GM23248 (cell line): ENCODE data around the gene TSPAN9. TPM values are rescaled to one million over a fixed set of nuclear protein-coding genes. Genes with fewer than 3 reads are reported as not detected.

Experiments used
- DNase-seq: peaks from one replicate; pipeline ENCODE4 v3.0.0-alpha.2; 2015
- H2AFZ ChIP-seq: fragments of 200-600 bp; sonication (generic); 2 replicates; pipeline ENCODE4 v1.6.1; 2016; ENCODE audit warnings: antibody characterized with exemption
- H3F3A ChIP-seq: fragments of 200-600 bp; sonication (generic); 2 replicates; pipeline ENCODE4 v1.6.1; 2016; ENCODE audit warnings: mild to moderate bottlenecking, antibody characterized with exemption, mixed run types; ENCODE audit not compliant: insufficient read depth
- H3K27ac ChIP-seq: fragments of 200-600 bp; sonication (generic); 2 replicates; pipeline ENCODE4 v1.5.1; 2016; ENCODE audit warnings: mild to moderate bottlenecking
- H3K27me3 ChIP-seq: fragments of 200-600 bp; sonication (generic); replicated peaks from 2 replicates; pipeline ENCODE4 v1.6.1; 2016; ENCODE audit warnings: mild to moderate bottlenecking; ENCODE audit not compliant: insufficient read depth
- H3K36me3 ChIP-seq: fragments of 200-600 bp; sonication (generic); 2 replicates; pipeline ENCODE4 v1.6.1; 2016; ENCODE audit warnings: low read depth, mild to moderate bottlenecking
- H3K4me1 ChIP-seq: fragments of 200-600 bp; sonication (generic); 2 replicates; pipeline ENCODE4 v1.6.1; 2016; ENCODE audit warnings: mild to moderate bottlenecking; ENCODE audit not compliant: insufficient read depth
- H3K4me2 ChIP-seq: fragments of 200-600 bp; sonication (generic); one replicate; pipeline ENCODE4 v1.6.1; 2016; ENCODE audit warnings: mild to moderate bottlenecking; ENCODE audit not compliant: unreplicated experiment
- H3K4me3 ChIP-seq: fragments of 200-600 bp; sonication (generic); 2 replicates; pipeline ENCODE4 v1.5.1; 2016; ENCODE audit warnings: mild to moderate bottlenecking
- H3K79me2 ChIP-seq: fragments of 200-600 bp; sonication (generic); 2 replicates; pipeline ENCODE4 v1.6.1; 2016; ENCODE audit warnings: mild to moderate bottlenecking; ENCODE audit not compliant: insufficient read depth
- H3K9ac ChIP-seq: fragments of 200-600 bp; sonication (generic); 2 replicates; pipeline ENCODE4 v1.6.1; 2016; ENCODE audit warnings: mild to moderate bottlenecking
- H3K9me2 ChIP-seq: fragments of 200-600 bp; sonication (generic); 2 replicates; pipeline ENCODE4 v1.6.1; 2016; ENCODE audit warnings: mixed run types, mild to moderate bottlenecking, moderate library complexity; ENCODE audit not compliant: insufficient read depth
- H3K9me3 ChIP-seq: fragments of 200-600 bp; sonication (generic); one replicate; pipeline ENCODE4 v1.6.1; 2017; ENCODE audit warnings: low read depth
- H4K20me1 ChIP-seq: fragments of 200-600 bp; sonication (generic); 2 replicates; pipeline ENCODE4 v1.6.0; 2016; ENCODE audit not compliant: insufficient read depth
- EZH2 ChIP-seq: fragments of 200-600 bp; sonication (generic); IDR thresholded peaks from 2 replicates; pipeline ENCODE4 v1.6.1; 2018; ENCODE audit warnings: antibody characterized with exemption, mild to moderate bottlenecking; ENCODE audit not compliant: insufficient read depth, poor library complexity, severe bottlenecking
- EZH2phosphoT487 ChIP-seq: fragments of 200-600 bp; sonication (generic); IDR thresholded peaks from 2 replicates; pipeline ENCODE4 v1.6.1; 2018; ENCODE audit warnings: antibody characterized with exemption, moderate library complexity, mild to moderate bottlenecking, low read depth; ENCODE audit not compliant: insufficient read depth
- WGBS, 2 experiments: methylation state at CpG; one replicate each; pipeline ENCODE4 v1.1.6; 2015 to 2017; ENCODE audit warnings: low lambda C conversion rate in 2 of 2, low coverage in 1 of 2; ENCODE audit errors: missing lambda C conversion rate in 2 of 2; 5-methylcytosine and 5-hydroxymethylcytosine counted together
- in situ Hi-C: fragments of 300-500 bp; cut with MboI; formaldehyde crosslinking; loops from 2 replicates; pipeline ENCODE4 v1.15.0; 2020
- polyA plus RNA-seq: library from polyadenylated mRNA; unstranded; fragments of >200 nt; fragmentation: Nextera tagmentation; extraction: Ambion mirVana; gene quantifications from 2 replicates; pipeline ENCODE4 v1.2.1, GENCODE V29; 2016
- total RNA-seq: library from RNA; depleted of rRNA; stranded (reverse); fragments of >200 nt; shearing (Covaris generic); gene quantifications from 2 replicates; pipeline ENCODE4 v1.2.3, GENCODE V29; 2014

The TSPAN9 gene
- total and polyA plus RNA-seq, 2 experiments from 2014 or later: 9.5 to 14.4 TPM

DNA sequence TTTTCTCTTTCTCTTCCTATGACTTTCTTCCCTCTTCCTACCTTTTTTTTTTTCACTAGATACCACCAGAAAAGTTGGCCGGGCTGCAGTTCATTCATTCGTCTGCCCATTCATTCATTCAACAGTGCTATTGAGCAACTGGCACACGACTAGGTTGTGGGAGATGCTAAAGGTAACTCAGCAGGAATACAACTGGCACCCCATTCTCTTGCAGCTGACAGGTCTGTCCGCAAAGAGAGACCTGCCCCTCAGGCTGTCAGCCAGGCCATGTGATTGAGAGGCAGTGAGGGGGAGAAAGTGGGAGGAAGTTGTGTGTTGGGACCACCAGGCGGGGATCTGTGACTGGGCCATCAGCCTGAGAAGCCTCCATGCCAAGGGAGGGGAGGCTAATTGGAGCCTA lies 105.2 kb downstream of the TSPAN9 start:
- Histone ChIP-seq H3K9me2 (no peaks in the 10 kb centered on the region), H3K4me3 (no peak overlapping the region), H3K9me3 (no peaks in the 10 kb centered on the region), H3K36me3 (no peaks in the 10 kb centered on the region), H3K27ac (no peak overlapping the region), H3K4me2 (no peak overlapping the region), H4K20me1 (no peaks in the 10 kb centered on the region), H2AFZ (no peak overlapping the region), H3F3A (no peaks in the 10 kb centered on the region), H3K79me2 (no peaks in the 10 kb centered on the region), H3K27me3 (no peaks in the 10 kb centered on the region), H3K9ac (no peak overlapping the region), H3K4me1 (no peaks in the 10 kb centered on the region)
- no peak for DNase-seq
- in situ Hi-C loops: no loop called here
- TF ChIP-seq EZH2: no peak
- TF ChIP-seq EZH2phosphoT487: no peak
- 75 to 78% methylated on average over 5 of the region's 5 CpGs for WGBS, 2 experiments

DNA sequence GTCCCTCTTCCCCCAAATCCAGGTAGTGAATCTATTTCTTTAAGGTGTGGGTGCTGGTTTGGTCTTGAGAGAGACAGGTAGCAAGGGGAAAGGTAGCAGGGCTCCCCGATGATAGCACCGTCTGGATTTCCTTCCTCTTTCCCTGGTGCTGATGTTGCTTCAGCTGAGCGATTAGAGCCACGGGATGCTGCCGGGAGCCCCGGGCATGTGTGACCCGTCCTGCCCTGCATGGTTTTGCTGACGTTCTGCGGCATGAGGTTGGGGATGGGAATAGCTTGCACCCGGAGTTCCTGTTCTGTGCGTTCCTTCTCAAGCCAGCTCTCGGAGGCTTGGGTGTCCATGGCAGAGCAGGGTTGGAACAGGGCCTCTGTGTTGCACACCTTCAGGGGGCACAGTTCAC lies 107.3 kb downstream of the TSPAN9 start:
- no peaks in the 10 kb centered on the region for H3K27me3 ChIP-seq
- no peaks in the 10 kb centered on the region for H3K9me3 ChIP-seq
- no peak for DNase-seq
- H3K4me1 ChIP-seq: no peaks in the 10 kb centered on the region
- TF ChIP-seq EZH2phosphoT487 (no peak), EZH2 (no peak)
- in situ Hi-C loops: no loop called here
- no peaks in the 10 kb centered on the region for H4K20me1 ChIP-seq
- H3K4me3 ChIP-seq: no peak overlapping the region
- H3K79me2 ChIP-seq: no peaks in the 10 kb centered on the region
- no peak overlapping the region for H3K9ac ChIP-seq
- 93 to 95% methylated on average over 12 of the region's 12 CpGs for WGBS, 2 experiments
- no peak overlapping the region for H3K4me2 ChIP-seq
- H3F3A ChIP-seq: no peaks in the 10 kb centered on the region
- no peaks in the 10 kb centered on the region for H3K36me3 ChIP-seq
- H3K27ac ChIP-seq: no peak overlapping the region
- H2AFZ ChIP-seq: no peak overlapping the region
- no peaks in the 10 kb centered on the region for H3K9me2 ChIP-seq

DNA sequence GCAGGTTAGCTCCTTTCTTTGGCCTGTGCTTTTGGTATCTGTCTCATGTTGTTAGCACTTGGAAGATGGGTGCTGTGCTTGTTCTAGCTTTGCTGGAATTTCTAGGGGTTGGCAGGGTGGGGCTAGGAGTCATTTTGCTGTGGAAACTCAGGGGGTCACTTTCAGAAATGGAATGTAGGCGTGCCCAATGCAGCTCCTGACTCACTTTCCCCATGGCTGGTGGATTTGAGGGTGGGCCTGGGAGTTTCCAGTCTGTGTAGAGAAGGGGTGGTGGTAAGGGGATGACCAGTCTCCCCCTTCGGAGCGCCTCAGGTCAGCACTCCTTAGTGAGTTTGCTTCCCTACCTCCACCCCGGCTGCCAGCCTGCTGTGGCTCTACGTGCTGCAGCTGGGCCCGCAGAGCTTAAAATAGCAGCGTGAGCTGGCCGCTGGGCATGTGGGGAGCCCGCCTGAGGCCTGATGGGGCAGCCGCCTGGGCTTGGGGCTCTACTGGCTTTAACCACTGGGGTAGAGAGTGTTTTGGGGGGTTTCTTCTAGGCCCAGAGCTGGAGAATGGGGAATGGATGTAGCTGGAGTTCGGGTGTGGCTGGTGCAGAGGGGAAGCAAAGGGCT lies 108.2 kb downstream of the TSPAN9 start:
- Histone ChIP-seq H2AFZ (no peak overlapping the region), H4K20me1 (no peaks in the 10 kb centered on the region), H3K9me3 (no peaks in the 10 kb centered on the region), H3K9ac (no peak overlapping the region), H3K4me1 (no peaks in the 10 kb centered on the region), H3K4me3 (no peak overlapping the region), H3K9me2 (no peaks in the 10 kb centered on the region), H3K27me3 (no peaks in the 10 kb centered on the region), H3F3A (no peaks in the 10 kb centered on the region), H3K4me2 (no peak overlapping the region), H3K79me2 (no peaks in the 10 kb centered on the region), H3K36me3 (no peaks in the 10 kb centered on the region), H3K27ac (no peak overlapping the region)
- no peak for TF ChIP-seq EZH2
- TF ChIP-seq EZH2phosphoT487: no peak
- in situ Hi-C loops: no loop called here
- WGBS, 2 experiments: 86 to 88% methylated on average over 11 of the region's 11 CpGs
- no peak for DNase-seq

DNA sequence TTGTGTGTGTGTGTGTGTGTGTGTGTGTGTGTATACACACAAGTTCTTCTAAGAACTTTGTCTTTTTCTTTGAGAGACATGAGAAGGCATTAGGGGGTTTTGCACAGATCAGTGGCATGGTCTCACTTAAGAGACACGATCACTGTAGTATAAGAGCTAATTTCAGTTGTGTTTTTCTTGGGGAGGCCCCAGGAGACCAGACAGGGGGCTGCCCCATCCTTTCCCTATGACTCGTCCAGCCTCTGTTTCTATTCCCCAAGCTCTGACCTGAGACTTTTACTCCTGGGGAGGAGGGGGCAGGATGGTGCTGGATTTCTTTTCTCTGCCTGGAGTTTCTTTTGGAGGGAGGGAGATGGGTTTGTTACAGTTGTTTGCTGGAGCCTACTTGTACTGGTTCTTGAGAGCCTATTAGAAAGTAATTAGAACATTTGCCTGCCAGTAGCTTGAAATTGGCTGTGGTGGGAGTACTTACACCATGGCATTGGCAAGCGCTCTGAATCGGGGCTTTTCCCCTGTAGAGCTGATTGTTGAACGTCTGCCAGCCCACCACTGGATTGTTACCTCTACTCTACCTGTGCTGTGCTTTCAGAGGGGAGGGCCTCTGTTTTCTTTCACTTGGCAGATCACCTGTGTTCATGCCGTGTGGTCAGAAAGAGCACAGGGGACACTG lies 109.5 kb downstream of the TSPAN9 start:
- WGBS, 2 experiments: 71 to 72% methylated on average over 6 of the region's 6 CpGs

More for the DNA sequence above, 109.5 kb downstream of the TSPAN9 start:
- Histone ChIP-seq H3K9ac (no peak overlapping the region), H3K9me2 (no peaks in the 10 kb centered on the region), H3K36me3 (no peaks in the 10 kb centered on the region), H4K20me1 (no peaks in the 10 kb centered on the region), H3K27ac (no peak overlapping the region), H2AFZ (no peak overlapping the region), H3K27me3 (no peaks in the 10 kb centered on the region), H3K4me3 (no peak overlapping the region), H3F3A (no peaks in the 10 kb centered on the region), H3K9me3 (no peaks in the 10 kb centered on the region), H3K4me1 (no peaks in the 10 kb centered on the region), H3K4me2 (no peak overlapping the region), H3K79me2 (no peaks in the 10 kb centered on the region)
- TF ChIP-seq EZH2phosphoT487 (no peak), EZH2 (no peak)
- in situ Hi-C loops: no loop called here
- no peak for DNase-seq
